Stimulated activated CD4-positive, alpha-beta T cell treated with anti-CD3 and anti-CD28 coated beads, Interleukin-1b, Interleukin-23, amount 100 ng/mL, for 4 hours (primary cell): ENCODE data around the gene TCF7L1.
"Not testable (repeated sequence)": the region's sequence is repeated elsewhere in the genome, so short reads cannot be mapped to it uniquely, and the experiment has no call there.

Source experiments
- DNase-seq, 2 donors: peaks; one replicate each; pipeline ENCODE4 v3.0.0-alpha.2; 2020; ENCODE audit warnings: low read depth in 2 of 2

Gene TCF7L1

GRCh38 chr2:85183076-85183475 lies 49.9 kb downstream of the TCF7L1 start:
- DNase-seq = no peak

GRCh38 chr2:85183479-85183878 lies 50.3 kb downstream of the TCF7L1 start:
- no peak for DNase-seq

- DNase-seq = no peak
Measured at GRCh38 chr2:85184231-85184630, 51.0 kb downstream of the TCF7L1 start.

GRCh38 chr2:85184990-85185389 lies 51.8 kb downstream of the TCF7L1 start:
- no peak for DNase-seq

GRCh38 chr2:85185431-85185940 lies 52.3 kb downstream of the TCF7L1 start:
- DNase-seq = no peak

- no peak for DNase-seq
Measured at GRCh38 chr2:85187069-85187468, 53.9 kb downstream of the TCF7L1 start.

- DNase-seq = no peak
Measured at GRCh38 chr2:85188852-85189251, 55.7 kb downstream of the TCF7L1 start.

GRCh38 chr2:85189606-85190270 lies 56.5 kb downstream of the TCF7L1 start:
- DNase-seq = no peak

- DNase-seq = no peak
Measured at GRCh38 chr2:85191157-85191556, 58.0 kb downstream of the TCF7L1 start.

- DNase-seq = no peak
Measured at GRCh38 chr2:85194780-85195480, 61.7 kb downstream of the TCF7L1 start.

GRCh38 chr2:85195956-85196355 lies 62.8 kb downstream of the TCF7L1 start:
- DNase-seq = no peak

GRCh38 chr2:85199698-85200097 lies 66.5 kb downstream of the TCF7L1 start:
- DNase-seq = no peak

- no peak for DNase-seq
Measured at GRCh38 chr2:85209887-85210286, 76.7 kb downstream of the TCF7L1 start.

- DNase-seq = no peak
Measured at GRCh38 chr2:85210511-85210910, 77.3 kb downstream of the TCF7L1 start.

- DNase-seq = not testable (repeated sequence)
Measured at GRCh38 chr2:85211606-85212005, 78.4 kb downstream of the TCF7L1 start.

GRCh38 chr2:85212841-85213240 lies 79.6 kb downstream of the TCF7L1 start:
- no peak for DNase-seq

- DNase-seq = no peak
Measured at GRCh38 chr2:85213404-85213803, 80.2 kb downstream of the TCF7L1 start.

GRCh38 chr2:85213901-85214512 lies 80.8 kb downstream of the TCF7L1 start:
- DNase-seq = no peak

- no peak for DNase-seq
Measured at GRCh38 chr2:85215081-85215447, 81.9 kb downstream of the TCF7L1 start.

- no peak for DNase-seq
Measured at GRCh38 chr2:85215448-85216401, 82.5 kb downstream of the TCF7L1 start.

- no peak for DNase-seq
Measured at GRCh38 chr2:85216927-85217326, 83.7 kb downstream of the TCF7L1 start.
